Esophagus muscularis mucosa (tissue), 4 donors: ENCODE data around the gene ZBTB22. TPM values are rescaled to one million over a fixed set of nuclear protein-coding genes. Genes with fewer than 3 reads are reported as not detected.

Experiments used
- DNase-seq: peaks from one replicate; pipeline ENCODE4 v3.0.0-alpha.2; 2017; ENCODE audit errors: extremely low spot score
- H3K27ac ChIP-seq, 4 donors: fragments of 200-600 bp; sonication (generic); replicated peaks in 1 of 4; 1 replicate in 3 of 4; 2 replicates in 1 of 4; pipeline ENCODE4 v1.5.1; 2016 to 2019; ENCODE audit warnings: mild to moderate bottlenecking in 1 of 4
- H3K27me3 ChIP-seq, 4 donors: fragments of 200-600 bp; sonication (generic); one replicate each; pipeline versions ENCODE4 v1.5.1 to v1.6.0; 2016 to 2019
- H3K36me3 ChIP-seq, 4 donors: fragments of 200-600 bp; sonication (generic); one replicate each; pipeline ENCODE4 v1.5.1; 2016 to 2019
- H3K4me1 ChIP-seq, 4 donors: fragments of 200-600 bp; sonication (generic); one replicate each; pipeline ENCODE4 v1.5.1; 2016 to 2019
- H3K4me3 ChIP-seq, 4 donors: fragments of 200-600 bp; sonication (generic); 1 replicate in 2 of 4; 2 replicates in 2 of 4; pipeline ENCODE4 v1.5.1; 2016 to 2019; ENCODE audit warnings: mild to moderate bottlenecking in 4 of 4, moderate library complexity in 1 of 4
- H3K9me3 ChIP-seq, 4 donors: fragments of 200-600 bp; sonication (generic); 1 replicate in 3 of 4; 2 replicates in 1 of 4; pipeline ENCODE4 v1.5.1; 2016 to 2019
- EP300 ChIP-seq: sonication (generic); formaldehyde crosslinking; IDR thresholded peaks from one replicate; pipeline ENCODE4 v1.6.1; 2017; ENCODE audit warnings: antibody characterized with exemption
- POLR2A ChIP-seq: fragments of 450-650 bp; IDR thresholded peaks from one replicate; pipeline ENCODE4 v1.6.1; 2017; ENCODE audit warnings: antibody characterized with exemption, moderate library complexity, mild to moderate bottlenecking, low read depth
- POLR2AphosphoS5 ChIP-seq, 2 donors: sonication (generic); formaldehyde crosslinking; IDR thresholded peaks; one replicate each; pipeline ENCODE4 v1.6.1; 2017; ENCODE audit warnings: antibody characterized with exemption in 2 of 2
- WGBS: methylation state at CpG from one replicate; pipeline ENCODE4 v1.1.5; 2018; 5-methylcytosine and 5-hydroxymethylcytosine counted together
- intact Hi-C: fragments of 100-400 bp; cut with DNase I; formaldehyde crosslinking; loops from one replicate; pipeline ENCODE4 v1.15.1; 2023
- total RNA-seq, 4 donors: library from RNA; depleted of rRNA; stranded (reverse); fragments of >200 nt; gene quantifications; one replicate each; pipeline versions ENCODE4 v1.1.0 to v1.2.1, GENCODE V29; 2016
- TF ChIP-seq, protein P1 (sequence below), 3 experiments: fragments of 200-600 bp in 2 of 3; fragments of 450-650 bp in 1 of 3; sonication (generic) in 2 of 3; IDR thresholded peaks; one replicate each; pipeline ENCODE4 v1.5.1; 2017 to 2019; ENCODE audit warnings: antibody characterized with exemption in 3 of 3, mild to moderate bottlenecking in 2 of 3, moderate library complexity in 1 of 3

The ZBTB22 gene
- total RNA-seq, 4 donors from 2014 or later: 12.9 to 24.2 (median 15.8) TPM

DNA sequence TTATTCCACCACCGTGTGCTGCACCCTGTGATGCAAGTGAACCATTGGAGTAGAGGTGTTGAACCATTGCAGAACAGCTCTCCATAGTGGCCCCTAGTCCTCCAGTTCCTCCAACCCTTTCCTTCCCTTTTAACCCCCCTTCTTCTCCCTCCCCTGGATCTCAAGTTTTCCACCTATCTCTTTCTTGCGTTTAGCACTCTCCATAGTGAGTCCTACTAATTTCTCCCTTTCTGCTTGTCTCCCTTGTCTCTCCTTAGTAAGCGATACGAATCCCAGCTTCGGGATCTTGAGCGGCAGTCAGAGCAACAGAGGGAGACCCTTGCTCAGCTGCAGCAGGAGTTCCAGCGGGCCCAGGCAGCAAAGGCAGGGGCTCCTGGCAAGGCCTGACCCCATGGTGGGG, 27.1 kb downstream of the ZBTB22 start:
- no peak for DNase-seq
- peaks cover 20 to 43% (median 29%) of the 10 kb centered on the region in 4 donors for H3K4me1 ChIP-seq
- H3K4me3 ChIP-seq: peak overlapping the region in 3 of 4 donors; percentile 62 to 75 (median 75)
- 67% methylated on average over 7 of the region's 7 CpGs for WGBS
- no peaks in the 10 kb centered on the region for H3K9me3 ChIP-seq
- no peaks in the 10 kb centered on the region for H3K27me3 ChIP-seq
- no peak for TF ChIP-seq POLR2AphosphoS5 (IDR thresholded peaks at IDR 0.05)
- TF ChIP-seq, protein P1, sequence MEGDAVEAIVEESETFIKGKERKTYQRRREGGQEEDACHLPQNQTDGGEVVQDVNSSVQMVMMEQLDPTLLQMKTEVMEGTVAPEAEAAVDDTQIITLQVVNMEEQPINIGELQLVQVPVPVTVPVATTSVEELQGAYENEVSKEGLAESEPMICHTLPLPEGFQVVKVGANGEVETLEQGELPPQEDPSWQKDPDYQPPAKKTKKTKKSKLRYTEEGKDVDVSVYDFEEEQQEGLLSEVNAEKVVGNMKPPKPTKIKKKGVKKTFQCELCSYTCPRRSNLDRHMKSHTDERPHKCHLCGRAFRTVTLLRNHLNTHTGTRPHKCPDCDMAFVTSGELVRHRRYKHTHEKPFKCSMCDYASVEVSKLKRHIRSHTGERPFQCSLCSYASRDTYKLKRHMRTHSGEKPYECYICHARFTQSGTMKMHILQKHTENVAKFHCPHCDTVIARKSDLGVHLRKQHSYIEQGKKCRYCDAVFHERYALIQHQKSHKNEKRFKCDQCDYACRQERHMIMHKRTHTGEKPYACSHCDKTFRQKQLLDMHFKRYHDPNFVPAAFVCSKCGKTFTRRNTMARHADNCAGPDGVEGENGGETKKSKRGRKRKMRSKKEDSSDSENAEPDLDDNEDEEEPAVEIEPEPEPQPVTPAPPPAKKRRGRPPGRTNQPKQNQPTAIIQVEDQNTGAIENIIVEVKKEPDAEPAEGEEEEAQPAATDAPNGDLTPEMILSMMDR (IDR thresholded peaks at IDR 0.05): no peak
- no peak for TF ChIP-seq EP300
- no peak for TF ChIP-seq POLR2A
- H3K36me3 ChIP-seq: peaks cover 36 to 74% (median 70%) of the 10 kb centered on the region in 4 donors
- H3K27ac ChIP-seq: no peak overlapping the region
- intact Hi-C loops: no loop called here

DNA sequence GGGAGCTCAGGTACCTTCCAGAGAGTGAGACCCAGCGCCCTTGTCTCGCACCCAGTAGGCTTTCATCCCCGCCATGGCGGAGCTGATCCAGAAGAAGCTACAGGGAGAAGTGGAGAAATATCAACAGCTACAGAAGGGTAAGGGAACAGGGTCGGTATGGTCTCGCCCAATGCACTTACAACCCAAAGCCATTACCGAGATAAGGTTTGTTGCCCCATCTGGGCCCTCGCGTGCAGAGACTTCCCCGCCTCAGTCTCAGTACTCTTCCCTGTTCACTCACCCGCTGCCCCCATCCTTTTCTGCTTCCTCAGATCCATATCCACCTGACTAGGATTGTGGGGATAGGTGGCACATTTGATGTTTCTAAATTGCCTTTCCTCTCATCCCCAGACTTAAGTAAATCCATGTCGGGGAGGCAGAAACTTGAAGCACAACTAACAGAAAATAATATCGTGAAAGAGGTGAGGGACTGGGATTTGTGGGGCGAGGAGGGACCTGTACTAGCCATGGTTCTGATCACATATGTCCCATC, 27.7 kb downstream of the ZBTB22 start:
- DNase-seq: no peak
- peak overlapping the region; percentile 72 to 87 (median 81) for H3K27ac ChIP-seq
- no peaks in the 10 kb centered on the region for H3K27me3 ChIP-seq
- no peak for TF ChIP-seq EP300
- TF ChIP-seq POLR2A: no peak
- no peak for TF ChIP-seq POLR2AphosphoS5 (IDR thresholded peaks at IDR 0.05)
- TF ChIP-seq, protein P1 (IDR thresholded peaks at IDR 0.05): no peak
- intact Hi-C loops: no loop called here
- H3K36me3 ChIP-seq: peaks cover 32 to 74% (median 69%) of the 10 kb centered on the region in 4 donors
- whole genome bisulfite sequencing: 5% methylated on average over 14 of the region's 14 CpGs
- H3K9me3 ChIP-seq: no peaks in the 10 kb centered on the region
- H3K4me3 ChIP-seq: peak overlapping the region; percentile 62 to 76 (median 75)
- H3K4me1 ChIP-seq: peaks cover 20 to 39% (median 28%) of the 10 kb centered on the region in 4 donors

DNA sequence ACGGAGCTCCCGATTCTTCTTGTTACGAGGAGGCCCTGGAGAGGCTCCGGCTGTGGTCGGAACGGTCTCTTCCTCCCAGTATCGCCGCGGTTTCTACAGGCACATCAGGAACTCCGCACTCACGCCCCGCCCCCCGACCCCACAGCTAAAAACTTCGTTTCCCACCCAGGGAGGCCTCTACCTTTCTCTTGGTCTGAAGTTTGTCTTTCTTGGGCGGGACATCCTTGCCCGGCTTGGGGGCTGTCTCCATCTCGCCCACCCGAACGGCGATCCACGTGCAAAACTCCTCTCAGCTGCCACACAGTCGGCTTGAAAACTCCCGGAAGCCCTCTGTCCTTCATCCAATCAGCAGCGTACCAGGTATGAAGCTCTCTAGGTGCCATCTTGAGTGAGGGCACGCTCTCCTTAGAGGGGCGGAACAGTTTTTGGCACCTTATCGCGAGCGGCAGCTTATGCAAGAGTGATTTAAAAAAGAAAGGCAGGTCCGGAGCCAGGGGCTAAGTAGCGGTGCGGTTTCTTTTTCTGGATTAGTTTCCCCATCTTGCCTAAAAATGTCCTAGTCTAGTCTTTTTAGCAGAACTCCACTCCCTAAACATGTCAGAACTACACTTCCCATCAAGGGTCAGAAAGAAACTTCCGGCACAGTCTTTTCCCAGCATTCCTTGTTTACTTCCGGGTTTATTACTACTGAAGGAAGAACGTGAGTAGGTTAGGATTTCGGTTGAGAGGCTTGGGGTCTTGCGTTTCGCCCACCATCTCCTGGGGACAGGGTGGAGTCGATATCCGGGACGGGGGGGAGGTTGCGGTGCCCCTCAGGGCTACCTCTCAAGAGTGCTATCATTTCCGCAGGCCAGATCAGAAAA, 28.4 kb downstream of the ZBTB22 start, which contains the start of the genes PFDN6 and WDR46:
Gene PFDN6, plus strand, starts transcription at position 681 of the 863 bp plus-strand sequence. CDS start 256 bp downstream, outside the sequence.
Gene WDR46, minus strand, starts transcription at position 319 of the 863 bp plus-strand sequence. Its CDS starts 69 bp downstream, at position 250.
- intact Hi-C loops: no loop called here
- under 1% methylated on average over 38 of the region's 43 CpGs for WGBS
- peaks cover 20 to 32% (median 26%) of the 10 kb centered on the region in 4 donors for H3K4me1 ChIP-seq
- H3K4me3 ChIP-seq: peak within 1 kb of the TSS; percentile 62 to 76 (median 75)
- peaks cover 26 to 74% (median 71%) of the 10 kb centered on the region in 4 donors for H3K36me3 ChIP-seq
- no peaks in the 10 kb centered on the region for H3K27me3 ChIP-seq
- TF ChIP-seq, protein P1 (IDR thresholded peaks at IDR 0.05): peak in 1 of 3 experiments; percentile 4
- peak; percentile 55 to 82 for TF ChIP-seq POLR2AphosphoS5 (IDR thresholded peaks at IDR 0.05)
- no peak for TF ChIP-seq EP300
- TF ChIP-seq POLR2A: peak; percentile 9
- no peaks in the 10 kb centered on the region for H3K9me3 ChIP-seq
- DNase-seq: peak; percentile 95
- peak within 1 kb of the TSS; percentile 72 to 87 (median 81) for H3K27ac ChIP-seq

DNA sequence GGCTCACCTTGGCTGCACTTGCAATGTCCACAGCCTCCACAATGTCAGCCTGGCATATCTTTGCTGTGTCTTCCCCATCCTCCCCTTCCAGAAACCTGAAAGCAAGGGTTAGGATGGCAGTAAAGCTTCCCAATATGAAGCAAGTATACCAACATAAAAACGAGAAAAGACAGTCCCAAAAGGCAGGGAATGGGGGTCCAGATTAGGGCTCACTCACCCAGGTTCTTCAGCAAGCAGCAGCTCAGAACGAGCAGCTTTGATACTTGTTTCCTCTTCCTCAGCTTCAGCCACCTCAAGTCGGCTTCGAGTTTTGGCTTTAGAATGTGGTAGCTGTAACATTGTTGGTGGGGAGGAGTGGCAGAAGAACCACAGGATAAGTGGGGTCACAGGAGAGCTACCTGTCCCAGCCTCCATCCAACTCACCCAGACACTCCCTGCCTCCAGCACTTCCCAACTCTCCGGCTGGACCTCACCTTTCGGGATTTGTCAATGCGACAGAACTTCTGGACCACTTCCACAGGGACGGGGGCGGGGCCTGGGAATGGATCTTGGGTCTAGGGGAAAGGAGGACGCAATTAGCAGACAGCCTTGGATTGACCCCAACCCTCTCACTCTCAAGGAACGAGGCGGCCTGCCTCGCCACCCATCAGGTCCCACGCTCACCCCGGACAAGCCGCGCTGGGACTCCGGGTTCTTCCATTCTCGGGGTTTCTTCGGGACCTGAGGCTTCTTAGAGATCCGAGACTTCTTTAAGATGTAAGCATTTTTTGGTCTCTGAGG, 29.2 kb downstream of the ZBTB22 start:
- Histone ChIP-seq H3K36me3 (peaks cover 33 to 74% (median 69%) of the 10 kb centered on the region in 4 donors), H3K27me3 (no peaks in the 10 kb centered on the region), H3K4me3 (peak overlapping the region; percentile 62 to 76 (median 75)), H3K4me1 (peaks cover 20 to 31% (median 26%) of the 10 kb centered on the region in 4 donors), H3K27ac (peak overlapping the region; percentile 72 to 87 (median 81)), H3K9me3 (no peaks in the 10 kb centered on the region)
- TF ChIP-seq POLR2AphosphoS5 (IDR thresholded peaks at IDR 0.05): no peak
- TF ChIP-seq, protein P1 (IDR thresholded peaks at IDR 0.05): no peak
- TF ChIP-seq EP300: no peak
- no peak for TF ChIP-seq POLR2A
- DNase-seq: no peak
- 30% methylated on average over 10 of the region's 21 CpGs for WGBS
- intact Hi-C loops: no loop called here
